Neural cell (in vitro differentiated cells): Measurements from ENCODE around the gene KCTD15.

ENCODE experiments used
- CTCF ChIP-seq: fragments of 450-650 bp; IDR thresholded peaks from 2 replicates; pipeline ENCODE4 v1.5.1; 2014; ENCODE audit warnings: antibody characterized with exemption, mild to moderate bottlenecking, moderate library complexity; ENCODE audit not compliant: poor library complexity, severe bottlenecking
- EP300 ChIP-seq: fragments of 450-650 bp; conservative IDR thresholded peaks from 2 replicates; pipeline ENCODE4 v1.6.1; 2014; ENCODE audit warnings: antibody characterized with exemption, mild to moderate bottlenecking, moderate library complexity; ENCODE audit not compliant: poor library complexity, severe bottlenecking
- EZH2 ChIP-seq: fragments of 200-600, 300-800 bp; shearing (Covaris generic), sonication (generic); IDR thresholded peaks from 2 replicates; pipeline ENCODE4 v1.6.1; 2014; ENCODE audit warnings: antibody characterized with exemption, low read length, borderline replicate concordance, mild to moderate bottlenecking; ENCODE audit not compliant: insufficient read depth, poor library complexity, severe bottlenecking
- POLR2AphosphoS5 ChIP-seq: IDR thresholded peaks from 2 replicates; pipeline ENCODE4 v1.6.1; 2012
- RAD21 ChIP-seq: fragments of 450-650 bp; conservative IDR thresholded peaks from 2 replicates; pipeline ENCODE4 v1.6.1; 2014; ENCODE audit warnings: antibody characterized with exemption, mild to moderate bottlenecking, moderate library complexity
- SMC3 ChIP-seq: fragments of 450-650 bp; conservative IDR thresholded peaks from 2 replicates; pipeline ENCODE4 v1.6.1; 2014; ENCODE audit warnings: antibody characterized with exemption, mild to moderate bottlenecking, moderate library complexity; ENCODE audit not compliant: poor library complexity

GRCh38 chr19:33831825-33832224, 35.2 kb downstream of the KCTD15 start:
- TF ChIP-seq CTCF = no peak
- TF ChIP-seq RAD21 = no peak
- no peak for TF ChIP-seq POLR2AphosphoS5
- no peak for TF ChIP-seq EZH2
- no peak for TF ChIP-seq EP300
- TF ChIP-seq SMC3 = no peak
